ENCODE data around the gene IGFBP4. TPM values are rescaled to one million over a fixed set of nuclear protein-coding genes. Genes with fewer than 3 reads are reported as not detected.

The IGFBP4 gene
- total and polyA plus RNA-seq, 2 of the 4 experiments (the other 2 are of a cell fraction) = 308 to 1,187 TPM

- Histone ChIP-seq H3K18ac (ENCODE audit: low read depth, low read length) (0 out of 2 replicates have a peak overlapping the region, but pooled peaks have one; percentile 9), H3K36me3 (ENCODE audit: control insufficient read depth, insufficient read depth, low read length) (no peaks in the 10 kb centered on the region), H2BK15ac (ENCODE audit: low read depth, low read length) (0 out of 3 replicates have a peak overlapping the region, but pooled peaks have one; percentile 21), H3K27ac (ENCODE audit: insufficient read depth, low read length) (no peak overlapping the region), H3K56ac (ENCODE audit: extremely low read depth, insufficient read depth, low read length) (no peak overlapping the region; the same call in 1 of the 2 replicates), H2BK20ac (ENCODE audit: low read depth, low read length) (no peak overlapping the region), H3K4me1 (ENCODE audit: control insufficient read depth, insufficient read depth, low read length) (peaks cover 8% of the 10 kb centered on the region), H4K8ac (ENCODE audit: low read depth in 2 of 2, low read length in 2 of 2) (peak overlapping the region in 1 of 2 experiments; percentile 49; a peak in 1 of 4 replicates), H3K4ac (ENCODE audit: low read depth, low read length) (0 out of 2 replicates have a peak overlapping the region, but pooled peaks have one; percentile 5), H3K9me3 (ENCODE audit: control insufficient read depth, insufficient read depth, low read length) (no peaks in the 10 kb centered on the region), H3K14ac (replicated peaks; ENCODE audit: low read depth, low read length) (0 out of 2 replicates have a peak overlapping the region, but pooled peaks have one; percentile 13), H3K27me3 (ENCODE audit: control insufficient read depth, insufficient read depth, low read length) (no peaks in the 10 kb centered on the region; the same call in 1 of the 2 replicates), H4K91ac (ENCODE audit: insufficient read depth, low read depth, low read length) (no peak overlapping the region), H4K5ac (ENCODE audit: low read depth, low read length) (no peak overlapping the region; the same call in 1 of the 2 replicates), H2AK5ac (ENCODE audit: low read depth, low read length) (no peak overlapping the region), H3K79me1 (ENCODE audit: low read depth in 1 of 2, low read length in 2 of 2) (no peaks in the 10 kb centered on the region), H3K9me1 (ENCODE audit: insufficient read depth, low read length) (peaks cover 7% of the 10 kb centered on the region; the same call in 1 of the 2 replicates), H2AK9ac (replicated peaks; ENCODE audit: low read depth, low read length, poor library complexity) (no peak overlapping the region), H3K9ac (ENCODE audit: low read depth, low read length) (no peak overlapping the region), H3K4me3 (ENCODE audit: insufficient read depth, low read depth, low read length) (no peak overlapping the region), H3K23ac (ENCODE audit: low read depth, low read length) (no peak overlapping the region; the same call in 1 of the 2 replicates), H2BK5ac (ENCODE audit: low read depth, low read length, poor library complexity, severe bottlenecking) (no peak overlapping the region), H2BK120ac (ENCODE audit: low read depth, low read length) (no peak overlapping the region), H3K4me2 (ENCODE audit: low read depth, low read length) (no peak overlapping the region), H2AFZ (replicated peaks; ENCODE audit: low read length, poor library complexity) (peak overlapping the region; percentile 75), H4K20me1 (ENCODE audit: insufficient read depth, low read length) (no peaks in the 10 kb centered on the region)
- dilution Hi-C loops (cut with HindIII; ENCODE audit: low sequenced_read_pairs, unreplicated experiment) = no loop called here
- DNase-seq (peak; percentile 77), ATAC-seq (ENCODE audit: low read depth) (peak; percentile 85)
- TF ChIP-seq CEBPB (IDR thresholded peaks at IDR 0.05; ENCODE audit: low read depth, low read length) = no peak
- no peak for TF ChIP-seq POLR2A (IDR thresholded peaks at IDR 0.05; ENCODE audit: low read depth, low read length)
- peak; percentile 37; the same call in 1 of the 2 replicates for TF ChIP-seq MAZ (IDR thresholded peaks at IDR 0.05; ENCODE audit: borderline replicate concordance, low read depth, low read length)
- ChIA-PET CTCF (no interaction called here), POLR2A (ENCODE audit: unreplicated experiment) (no interaction called here)
- BruUV-seq (replicated peaks) = no TSS peak
- WGBS, 2 experiments (ENCODE audit: extremely low coverage in 2 of 2, insufficient read length in 1 of 2) = no CpG with 5 or more reads among the region's 2 CpGs
- in situ Hi-C loops (cut with MboI; ENCODE audit: low sequenced_read_pairs) = no loop called here
- intact Hi-C loops (cut with micrococcal nuclease) = no loop called here
These were observed 10.3 kb upstream of the IGFBP4 start for GRCh38 chr17:40432864-40433528.
